ENCODE results near the gene GNPAT.
"Not testable (repeated sequence)": the region's sequence is repeated elsewhere in the genome, so short reads cannot be mapped to it uniquely, and the experiment has no call there.

Gene GNPAT

DNA sequence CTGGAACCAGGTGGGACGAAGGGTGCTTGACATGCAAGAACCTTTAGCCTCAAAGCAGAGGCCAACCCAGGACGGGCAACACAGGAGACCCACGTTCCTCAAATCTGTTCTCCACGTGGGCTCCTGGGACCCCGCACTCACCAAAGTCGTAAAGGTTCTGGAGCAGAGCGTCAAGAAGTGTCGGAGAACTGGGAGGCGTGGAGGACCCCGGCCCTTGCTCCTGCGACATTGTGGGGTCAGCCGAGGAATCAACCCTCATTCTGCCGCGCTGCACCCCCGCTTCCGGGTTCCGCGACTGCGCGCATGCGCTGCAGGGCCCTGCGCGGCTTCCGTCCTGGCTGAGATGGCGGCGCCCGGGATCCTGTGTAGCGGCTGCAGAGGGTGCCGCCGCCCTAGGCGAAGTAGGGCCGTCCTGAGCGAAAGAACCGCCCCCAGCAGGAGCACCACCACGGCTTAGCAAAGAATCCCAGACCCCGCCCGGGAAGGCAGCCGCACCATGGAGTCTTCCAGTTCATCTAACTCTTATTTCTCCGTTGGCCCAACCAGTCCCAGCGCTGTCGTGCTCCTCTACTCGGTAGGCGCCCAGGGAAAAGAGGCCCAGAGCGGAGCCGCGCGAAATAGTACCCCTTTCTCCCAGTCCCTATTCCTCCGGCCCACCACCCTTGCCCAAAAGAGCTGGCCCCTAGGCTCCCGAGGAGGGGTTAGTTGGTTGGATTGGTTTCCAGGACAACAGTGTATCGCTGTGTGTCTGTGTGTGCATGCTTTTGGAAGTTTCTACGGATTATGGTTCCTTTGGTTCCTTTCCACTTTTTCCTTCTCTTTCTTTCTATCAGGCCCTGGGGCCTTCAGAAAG lies at the start of gene GNPAT:
TSS of gene GNPAT (plus strand) at position 330 of the 853 bp plus-strand sequence. CDS start at position 497, 167 bp downstream.
- DNase-seq, result peak; percentile 76 to 93 (median 86)

DNA sequence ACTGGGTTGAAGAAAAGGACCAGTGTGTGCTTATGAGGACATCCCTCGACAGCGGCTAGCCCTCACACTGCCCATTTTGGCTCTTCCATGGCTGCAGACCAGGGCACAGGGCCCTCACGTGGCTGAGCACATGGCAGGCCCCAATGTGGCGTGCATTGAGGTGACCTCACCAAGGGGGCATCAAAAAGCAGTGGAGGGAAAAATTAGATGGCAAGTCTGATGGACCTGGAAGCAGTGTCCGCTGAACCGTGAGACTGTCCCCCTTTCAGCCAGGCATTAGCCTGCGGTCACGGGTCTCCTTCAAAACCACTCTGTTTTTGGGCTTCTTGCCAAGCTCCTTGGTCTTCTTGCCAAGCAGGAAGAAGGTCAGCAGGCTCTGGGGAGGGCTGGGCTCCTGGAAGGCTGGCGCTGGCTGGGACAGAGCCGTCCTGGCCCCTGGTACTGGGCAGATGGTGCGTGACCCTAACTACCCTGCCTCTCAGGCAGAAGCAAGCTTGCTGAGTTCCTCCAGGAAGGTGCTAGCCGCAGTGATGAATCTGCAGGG lies 48.3 kb upstream of the GNPAT start:
- DNase-seq, result no peak

DNA sequence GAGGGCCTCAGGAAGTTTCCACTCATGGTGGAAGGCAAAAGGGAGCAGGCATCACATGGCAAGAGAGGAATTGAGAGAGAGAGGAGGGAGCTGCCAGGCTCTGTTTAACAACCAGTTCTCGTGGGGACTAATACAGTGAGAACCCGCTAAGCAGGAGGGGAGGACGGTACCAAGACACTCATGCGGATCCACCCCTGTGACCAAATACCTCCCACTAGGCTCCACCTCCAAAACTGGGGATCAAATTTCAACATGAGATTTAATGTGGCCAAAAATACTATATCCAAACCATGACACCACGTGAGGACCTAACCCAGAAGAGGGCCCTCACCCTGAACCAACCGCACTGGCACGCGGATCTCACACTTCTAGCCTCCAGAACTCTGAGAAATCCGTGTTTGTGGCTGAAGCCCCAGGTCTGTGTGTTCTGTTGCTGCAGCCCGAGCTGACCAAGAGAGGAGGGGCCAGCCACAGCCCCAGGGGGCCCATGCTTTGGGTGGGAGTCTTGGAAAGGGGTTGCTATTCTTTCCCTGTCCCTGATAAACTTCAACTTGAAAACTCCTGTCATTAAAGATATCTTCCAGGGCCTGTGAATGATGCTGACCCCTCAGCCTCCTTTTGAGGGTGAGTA lies 47.2 kb upstream of the GNPAT start:
- DNase-seq, result no peak

DNA sequence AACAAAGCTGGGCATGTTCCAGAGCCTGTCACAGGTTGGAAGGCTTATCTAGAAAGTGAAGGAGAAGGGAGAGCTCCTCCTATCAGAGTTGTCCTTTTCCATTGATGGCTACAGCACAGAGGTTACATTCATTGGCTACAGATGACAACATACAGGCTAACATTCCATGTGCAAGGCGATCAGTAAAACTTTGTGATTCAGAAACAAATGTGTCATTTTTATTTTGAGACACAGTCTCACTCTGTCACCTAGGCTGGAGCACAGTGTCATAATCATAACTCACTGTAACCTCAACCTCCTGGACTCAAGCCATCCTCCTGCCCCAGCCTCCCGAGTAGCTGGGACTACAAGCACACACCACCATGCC lies 46.6 kb upstream of the GNPAT start:
- DNase-seq, result no peak

DNA sequence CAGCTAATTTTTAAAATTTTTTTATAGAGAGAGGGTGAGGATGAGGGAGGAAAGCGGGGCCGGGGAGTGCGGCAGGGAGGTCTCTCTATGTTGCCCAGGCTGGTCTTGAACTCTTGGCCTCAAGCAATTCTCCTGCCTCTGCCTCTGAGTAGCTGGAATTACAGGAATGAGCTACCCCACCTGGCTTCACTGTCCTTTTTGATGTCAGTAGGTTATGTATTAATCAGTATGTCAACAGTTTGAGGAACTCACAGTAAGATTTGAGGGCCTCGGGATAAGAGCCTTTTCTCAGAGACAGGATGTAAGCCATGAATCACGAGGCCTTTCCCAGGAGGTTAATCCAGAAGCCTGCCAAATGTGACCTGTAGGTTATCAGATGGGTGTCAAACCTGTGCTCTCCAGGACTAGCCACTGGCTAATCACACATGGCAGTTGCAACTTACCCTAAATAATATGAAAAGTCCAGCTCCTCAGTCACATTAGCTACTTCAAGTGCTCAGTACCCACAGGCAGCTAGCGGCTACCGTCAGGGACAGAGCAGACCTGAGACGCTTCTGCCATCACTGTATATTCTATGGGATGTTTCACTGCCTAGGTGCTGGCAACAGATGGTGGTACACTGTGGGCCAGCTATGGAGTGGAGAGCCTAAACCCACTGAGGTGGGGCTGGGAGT lies 46.0 kb upstream of the GNPAT start:
- DNase-seq, result no peak

DNA sequence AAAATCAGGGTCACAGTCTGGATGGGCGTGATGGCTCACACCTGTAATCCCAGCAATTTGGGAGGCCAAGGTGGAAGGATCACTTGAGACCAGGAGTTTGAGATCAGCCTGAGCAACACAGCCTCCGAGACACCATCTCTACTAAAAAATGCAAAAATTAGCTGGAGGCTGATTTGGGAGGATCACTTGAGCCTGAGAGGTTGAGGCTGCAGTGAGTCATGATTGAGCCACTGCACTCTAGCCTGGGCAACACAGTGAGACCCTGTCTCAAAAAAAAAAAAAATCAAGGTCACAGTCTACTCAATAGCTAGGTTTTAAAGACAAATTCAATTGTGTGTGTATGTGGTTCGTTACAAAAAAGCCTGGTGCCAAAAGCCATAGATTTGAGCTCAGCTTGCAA lies 44.7 kb upstream of the GNPAT start:
- no peak for DNase-seq

DNA sequence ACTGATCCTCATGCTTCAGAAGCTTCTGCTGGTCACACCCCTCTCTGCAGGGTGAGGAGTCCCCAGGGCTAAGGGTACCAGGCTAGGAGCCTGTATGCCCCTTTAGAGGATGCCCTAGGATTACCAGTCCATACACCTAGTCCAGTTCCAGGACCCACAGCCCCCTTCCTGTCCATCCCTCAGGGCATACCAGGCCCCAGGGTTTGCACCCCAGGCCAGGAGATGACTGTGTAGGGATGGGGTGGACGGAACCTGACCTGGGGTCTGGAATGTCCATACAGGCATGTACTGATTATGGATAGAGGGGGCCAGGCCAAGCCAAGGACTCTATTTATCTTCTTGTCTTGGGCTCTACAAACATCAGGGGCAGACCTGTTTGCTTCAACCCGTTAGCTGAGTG lies 44.3 kb upstream of the GNPAT start:
- no peak for DNase-seq

DNA sequence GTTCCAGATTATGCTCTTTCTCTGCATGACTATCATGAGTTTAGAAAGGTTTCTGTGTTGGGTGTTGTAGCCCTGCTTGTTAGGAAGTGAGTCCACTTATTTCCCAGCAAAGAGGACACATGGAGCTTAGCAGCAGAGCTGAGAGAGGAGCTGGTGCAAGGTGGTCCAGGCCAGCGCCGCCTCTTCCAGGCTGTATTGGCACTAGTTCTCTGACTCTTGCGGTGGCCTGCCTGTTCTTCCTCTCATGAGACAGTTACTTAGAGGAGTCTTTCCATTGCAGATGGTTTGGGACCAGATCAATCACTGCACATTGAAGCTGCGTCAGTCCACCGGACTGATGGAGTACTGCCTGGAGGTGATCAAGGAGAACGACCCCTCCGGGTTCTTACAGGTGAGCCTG lies 41.1 kb upstream of the GNPAT start:
- DNase-seq, result no peak

DNA sequence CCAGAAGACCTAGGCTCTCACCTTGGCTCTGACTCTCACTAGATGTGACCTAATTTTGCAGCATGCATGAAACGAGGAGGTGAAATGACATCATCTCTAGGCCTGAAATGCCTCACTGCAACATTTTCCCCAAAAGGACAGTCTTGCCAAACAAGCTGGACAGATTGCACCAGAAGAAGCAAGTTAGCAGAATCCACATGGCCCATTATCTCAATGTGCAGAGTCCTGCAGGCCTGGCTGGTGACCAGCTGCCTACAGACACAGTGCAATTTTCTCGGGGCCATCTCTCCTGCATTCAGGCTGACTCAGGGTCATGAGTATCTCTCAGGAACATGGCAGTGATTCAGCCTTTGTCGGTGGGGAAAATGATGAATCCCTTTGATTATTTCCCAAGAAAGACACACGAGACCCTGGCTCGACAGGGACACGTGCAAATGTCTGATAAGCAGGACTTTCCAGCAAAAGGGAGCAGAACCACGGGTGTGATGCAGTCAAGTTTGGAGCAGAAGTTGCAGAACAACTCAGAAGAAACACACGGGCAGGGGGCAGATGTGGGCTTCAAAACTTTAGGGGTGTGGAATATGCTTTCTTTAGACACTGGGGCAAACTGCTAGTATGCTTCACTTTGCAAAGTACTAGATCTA lies 40.5 kb upstream of the GNPAT start:
- DNase-seq, result no peak

DNA sequence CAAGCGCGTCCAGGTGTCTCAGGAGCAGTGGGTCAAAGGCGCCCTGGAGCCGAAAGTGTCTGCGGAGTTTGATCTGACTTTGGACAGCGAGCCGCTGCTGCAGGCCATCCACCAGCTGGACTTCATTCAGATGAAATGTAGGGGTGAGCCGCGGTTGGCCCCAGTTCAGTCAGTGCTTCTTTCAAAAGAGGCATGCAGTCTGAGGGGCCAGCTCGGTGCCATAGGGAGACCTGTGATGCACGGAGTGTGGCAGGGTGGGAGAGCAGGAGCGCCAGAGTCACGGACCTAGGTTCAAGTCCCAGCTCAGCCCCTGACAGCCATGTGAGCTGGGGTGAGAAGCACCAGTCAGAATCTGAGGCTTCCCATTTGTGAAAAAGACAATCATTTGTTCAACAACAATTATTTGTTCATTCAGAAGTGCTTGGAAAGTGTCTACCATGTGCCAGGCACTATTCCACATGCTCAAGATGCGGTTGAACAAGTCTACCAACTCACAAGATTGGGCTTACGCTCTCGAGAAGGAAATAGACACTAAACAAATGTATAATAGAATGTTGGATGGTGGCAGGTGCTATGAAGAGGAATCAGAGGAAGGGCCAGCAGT lies 39.5 kb upstream of the GNPAT start:
- no peak for DNase-seq

DNA sequence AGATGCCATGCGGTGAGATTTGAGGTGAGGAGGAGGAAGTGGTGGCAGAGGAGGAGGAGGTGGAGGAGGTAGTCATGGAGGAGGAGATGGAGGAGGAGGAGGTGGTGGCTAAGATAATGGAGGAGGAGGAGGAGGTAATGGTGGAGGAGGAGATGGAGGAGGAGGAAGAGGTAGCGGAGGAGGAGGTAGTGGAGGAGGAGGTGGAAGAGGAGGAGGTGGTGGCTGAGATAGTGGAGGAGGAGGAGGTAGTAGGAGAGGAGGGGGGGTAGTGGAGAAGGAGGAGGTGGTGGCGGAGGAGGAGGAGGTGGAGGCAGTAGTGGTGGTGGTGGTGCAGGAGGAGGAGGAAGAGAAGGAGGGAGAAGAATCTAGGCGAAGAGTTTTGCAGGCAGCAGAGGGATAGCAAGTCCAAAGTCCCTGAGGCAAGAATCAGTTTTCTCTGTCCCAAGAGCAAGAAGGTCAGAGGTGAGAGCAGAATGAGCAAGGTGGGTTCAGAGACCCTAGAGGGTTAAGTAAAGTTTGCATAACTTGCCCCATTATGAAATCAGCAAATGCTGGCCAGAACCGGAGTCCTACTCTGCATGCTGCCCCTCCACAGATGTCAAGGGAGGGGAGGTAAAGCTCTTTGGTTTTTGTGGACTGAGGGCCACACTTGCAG lies 38.9 kb upstream of the GNPAT start:
- DNase-seq, result no peak

DNA sequence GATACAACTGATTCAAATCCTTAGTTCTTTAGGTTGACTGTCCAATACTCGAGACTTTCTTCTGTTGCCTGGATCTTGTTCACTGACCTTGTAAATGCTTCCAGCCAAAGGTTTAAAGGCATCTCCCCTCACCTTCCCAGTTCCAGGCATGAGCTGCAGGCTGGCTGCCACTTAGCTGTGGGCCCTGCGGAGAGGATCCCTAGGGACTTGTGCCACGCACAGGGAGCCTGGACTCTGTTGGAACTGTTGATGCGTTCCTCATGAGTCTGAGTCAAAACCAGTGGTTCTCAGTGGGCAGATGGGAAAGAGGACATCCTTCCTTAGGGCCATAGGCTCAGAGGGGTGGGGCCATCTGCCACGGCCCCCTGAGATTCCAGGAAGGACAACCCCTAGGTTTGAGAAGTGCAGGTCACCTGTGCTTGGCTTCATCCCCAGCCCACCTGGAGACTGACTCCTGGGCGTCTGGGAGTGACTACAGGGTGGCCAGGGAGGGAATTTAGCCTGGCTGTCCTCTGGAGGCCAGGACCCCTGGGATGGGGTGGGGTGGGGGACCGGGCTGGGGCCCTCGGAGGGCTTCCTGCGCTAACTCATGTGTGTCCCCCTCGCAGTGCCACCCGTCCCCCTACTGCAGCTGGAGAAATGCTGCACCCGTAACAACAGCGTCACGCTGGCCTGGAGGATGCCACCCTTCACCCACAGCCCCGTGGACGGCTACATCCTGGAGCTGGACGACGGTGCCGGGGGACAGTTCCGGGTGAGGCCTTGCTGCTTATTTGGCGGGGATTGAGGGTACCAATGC lies 37.6 kb upstream of the GNPAT start:
- no peak for DNase-seq

DNA sequence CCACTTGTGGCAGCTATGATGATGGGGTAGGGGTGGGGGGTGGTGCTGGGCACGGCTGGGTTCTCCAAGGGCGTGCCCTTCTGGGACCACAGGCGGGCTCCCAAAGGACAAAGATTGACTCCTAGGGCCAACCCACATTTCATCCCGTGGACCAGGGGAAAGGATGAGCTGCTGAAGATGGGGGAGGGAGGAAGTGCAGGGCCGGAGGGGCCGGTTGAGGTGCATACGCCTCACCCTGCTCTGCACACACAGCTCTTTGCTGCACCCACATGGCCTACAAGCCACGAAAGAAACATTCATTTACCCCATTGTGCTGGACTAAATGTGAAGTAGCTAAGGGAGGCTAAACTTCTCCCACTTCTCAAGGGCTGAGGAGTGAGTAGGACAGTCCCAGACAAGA lies 34.2 kb upstream of the GNPAT start:
- no peak for DNase-seq

DNA sequence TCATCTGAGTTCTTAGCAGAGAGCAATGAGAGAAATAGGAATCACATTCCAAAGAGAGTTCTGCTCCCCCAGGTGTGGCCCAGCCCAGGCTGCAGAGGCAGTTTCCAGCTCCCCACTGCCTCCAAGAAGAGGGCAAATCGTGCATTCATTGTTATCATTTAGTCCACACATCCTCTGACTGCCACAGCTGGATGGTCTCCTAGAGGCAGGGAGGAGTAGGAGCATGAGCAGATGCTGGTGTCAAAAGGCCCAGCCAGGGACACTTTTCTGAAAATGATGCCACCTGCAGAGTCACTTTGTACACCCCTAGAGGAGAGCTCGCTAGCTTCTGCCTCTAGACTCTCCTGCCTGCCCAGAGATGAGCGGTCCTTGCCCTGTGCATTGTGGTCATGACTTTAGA lies 33.6 kb upstream of the GNPAT start:
- no peak for DNase-seq

DNA sequence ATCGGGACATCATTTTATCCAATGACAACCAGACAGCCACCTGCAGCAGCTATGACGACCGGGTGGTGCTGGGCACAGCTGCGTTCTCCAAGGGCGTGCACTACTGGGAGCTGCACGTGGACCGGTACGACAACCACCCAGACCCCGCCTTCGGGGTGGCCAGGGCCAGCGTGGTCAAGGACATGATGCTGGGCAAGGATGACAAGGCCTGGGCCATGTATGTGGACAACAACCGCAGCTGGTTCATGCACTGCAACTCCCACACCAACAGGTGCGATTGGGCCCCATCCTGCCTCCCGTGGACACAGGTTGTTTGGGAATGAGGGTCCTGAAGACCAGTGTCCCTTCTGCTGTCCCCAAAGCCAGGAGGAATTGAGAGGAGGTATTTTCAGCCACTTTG lies 32.0 kb upstream of the GNPAT start:
- no peak for DNase-seq

DNA sequence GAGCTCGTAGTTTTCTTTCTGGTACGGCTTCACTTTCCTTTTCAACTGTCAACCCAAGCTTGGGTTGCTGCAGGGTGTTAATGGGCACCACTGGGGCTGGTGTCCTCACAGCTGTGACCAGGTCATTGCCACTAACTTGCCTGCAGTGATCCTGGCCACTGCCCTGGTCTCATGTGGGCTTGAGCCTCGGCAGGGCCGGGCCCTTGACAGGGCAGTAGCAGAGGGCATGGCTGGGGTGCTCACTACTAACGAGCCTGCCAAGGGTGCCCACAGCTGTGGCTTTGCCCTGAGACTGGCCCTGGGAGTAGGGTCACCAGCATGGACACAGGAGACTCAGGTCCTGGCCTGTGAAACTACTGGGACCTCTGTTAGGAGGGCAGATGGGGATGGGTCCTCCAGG lies 31.5 kb upstream of the GNPAT start:
- DNase-seq, result no peak

DNA sequence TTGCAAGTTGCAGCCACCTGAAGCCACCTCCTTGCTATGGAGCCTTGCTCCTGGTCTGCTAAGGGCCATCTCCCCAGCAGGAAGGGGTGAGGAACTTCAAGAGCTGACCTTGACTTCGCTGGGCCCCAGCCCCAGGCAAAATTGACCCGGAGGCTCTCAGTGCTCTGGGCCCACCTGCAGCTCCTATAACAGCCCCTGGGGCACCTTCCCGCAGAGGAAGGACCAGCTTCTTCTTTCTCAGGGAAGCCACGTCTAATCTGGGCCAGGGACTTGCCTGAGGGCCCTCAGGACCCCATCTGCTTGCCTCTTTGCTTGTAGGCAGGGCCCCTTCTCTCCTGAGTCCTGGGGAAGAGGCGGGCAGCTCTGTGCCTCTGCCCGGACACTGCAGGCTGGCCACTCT lies 30.9 kb upstream of the GNPAT start:
- no peak for DNase-seq

DNA sequence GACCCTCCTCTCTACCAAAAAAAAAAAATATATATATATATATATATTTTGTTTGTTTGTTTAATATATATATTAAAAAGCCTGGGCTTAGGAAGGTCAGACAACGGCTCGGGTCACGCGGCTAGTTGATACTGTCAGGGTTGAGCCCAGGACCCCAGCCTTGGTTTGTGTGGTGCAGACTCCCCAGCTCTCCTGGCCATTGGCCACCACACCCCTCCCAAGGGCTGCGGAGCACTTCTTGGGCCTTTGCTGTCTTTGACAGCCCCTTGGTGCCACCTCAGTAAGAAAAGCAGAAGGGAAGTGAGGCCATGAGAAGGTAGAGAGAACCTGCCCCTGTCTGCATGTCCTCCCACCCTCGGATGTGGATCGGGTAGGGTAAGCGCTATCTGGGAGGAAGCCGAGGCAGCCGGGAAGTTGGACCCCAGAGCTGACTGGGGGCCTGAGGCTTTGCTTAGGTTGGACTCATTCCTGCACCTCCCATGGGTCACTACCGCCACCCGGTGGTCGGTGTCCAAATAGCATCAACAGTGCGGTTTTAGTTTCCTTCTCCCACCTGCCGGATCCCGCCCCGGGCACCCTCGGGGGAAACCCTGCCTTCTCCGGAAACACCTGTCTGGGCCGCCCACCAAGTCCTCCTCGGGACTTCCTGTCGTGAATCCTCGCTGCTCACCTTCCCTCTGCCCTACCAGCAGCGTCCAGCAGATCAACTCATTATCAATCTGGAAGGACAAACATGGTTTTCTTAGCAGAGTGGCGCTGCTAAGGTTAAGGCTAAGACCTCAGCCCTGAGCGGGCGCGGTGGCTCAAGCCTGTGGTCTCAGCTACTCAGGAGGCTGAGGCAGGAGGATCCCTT lies 29.8 kb upstream of the GNPAT start:
- DNase-seq, result peak; percentile 75 to 89 (median 85)

DNA sequence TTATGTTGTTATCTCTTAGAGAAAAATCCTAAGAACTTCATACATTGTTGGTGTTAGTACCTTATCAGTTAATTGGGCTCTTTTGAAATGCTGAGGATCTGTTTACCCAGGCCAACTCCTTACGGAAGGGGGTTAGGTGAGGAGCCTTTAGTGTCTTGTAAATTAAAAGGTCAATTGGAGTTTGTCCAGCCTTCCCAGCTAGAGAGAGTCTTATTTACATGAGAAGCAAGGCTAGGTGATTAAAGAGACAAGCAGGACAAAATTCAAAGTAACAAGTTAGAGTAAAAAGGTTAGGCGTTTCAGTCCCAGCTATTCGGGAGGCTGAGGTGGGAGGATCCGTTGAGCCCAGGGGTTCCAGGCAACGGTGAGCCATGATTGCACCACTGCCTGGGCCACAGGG lies 28.7 kb upstream of the GNPAT start:
- not testable (repeated sequence) for DNase-seq

DNA sequence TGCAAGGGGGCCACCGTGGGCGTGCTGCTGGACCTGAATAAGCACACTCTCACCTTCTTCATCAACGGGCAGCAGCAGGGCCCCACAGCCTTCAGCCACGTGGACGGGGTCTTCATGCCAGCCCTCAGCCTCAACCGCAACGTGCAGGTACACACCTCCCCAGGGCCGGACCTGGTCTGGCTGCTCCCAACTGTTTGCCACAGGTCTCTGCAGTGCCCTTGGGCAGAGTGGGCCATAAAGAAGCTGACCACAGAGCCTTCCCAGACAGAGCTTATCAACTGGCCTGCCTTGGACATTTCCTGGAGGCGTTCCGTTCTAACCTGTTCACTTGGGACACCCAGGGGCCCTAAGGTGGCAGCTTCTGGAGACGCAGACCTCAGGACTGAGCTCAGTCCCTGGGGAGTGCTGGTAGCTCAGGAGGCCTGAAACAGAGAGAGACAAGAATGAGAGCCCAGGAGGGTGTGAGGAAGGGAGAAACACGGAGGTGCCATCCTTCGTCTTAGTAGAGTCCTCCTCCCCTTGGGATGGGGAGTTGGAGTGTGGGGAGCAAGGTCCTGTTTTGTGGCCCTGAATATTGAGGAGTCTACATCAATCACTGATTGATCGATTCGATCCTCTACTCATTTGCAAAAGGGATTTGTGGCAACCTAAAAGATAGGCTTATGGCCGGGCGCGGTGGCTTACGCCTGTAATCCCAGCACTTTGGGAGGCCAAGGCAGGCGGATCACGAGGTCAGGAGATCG lies 27.0 kb upstream of the GNPAT start:
- DNase-seq, result no peak

All from stimulated activated naive CD4-positive, alpha-beta T cell (primary cell).